ENCODE measurements around the gene IL23R. TPM values are rescaled to one million over a fixed set of nuclear protein-coding genes. Genes with fewer than 3 reads are reported as not detected.
A peak's percentile ranks its signal among the peaks of the same experiment; 100 is the strongest.

Gene IL23R
- total RNA-seq, 2 experiments from 2014 or later: 0.08 to 0.14 TPM

DNA sequence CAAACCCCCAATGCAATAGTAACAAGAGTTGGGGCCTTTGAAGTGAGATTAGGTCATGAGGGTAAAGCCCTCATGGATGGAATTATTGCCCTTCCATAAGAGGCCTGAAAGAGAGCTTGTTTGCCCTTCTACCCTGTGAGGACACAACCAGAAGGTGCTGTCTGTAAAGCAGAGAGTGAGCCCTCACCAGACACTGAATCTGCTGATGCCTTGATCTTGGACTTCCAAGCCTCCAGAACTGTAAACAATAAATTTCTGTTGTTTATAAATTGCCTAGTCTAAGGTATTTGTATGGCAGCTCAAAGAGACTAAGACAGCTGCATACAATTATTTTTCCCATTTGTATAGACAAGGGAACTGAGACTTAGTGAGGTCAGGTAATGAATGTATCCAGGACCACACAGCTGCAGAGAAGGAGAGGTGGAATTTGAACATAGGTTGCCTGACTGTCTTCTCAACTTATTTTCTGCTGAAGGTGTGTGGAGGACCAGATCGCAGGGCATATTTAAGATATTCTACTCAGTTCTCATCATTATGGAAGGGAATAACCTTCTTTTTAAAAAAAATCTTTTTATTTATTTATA, 18.7 kb downstream of the IL23R start:
- Mint-ChIP-seq H3K4me3 (no peak overlapping the region), H3K9me3 (no peaks in the 10 kb centered on the region), H3K27ac (no peak overlapping the region), H3K36me3 (ENCODE audit: low read depth) (no peaks in the 10 kb centered on the region), H3K27me3 (no peaks in the 10 kb centered on the region), H3K4me1 (ENCODE audit: low read depth) (peaks cover 6% of the 10 kb centered on the region)
- Histone ChIP-seq H3K27me3 (ENCODE audit: control insufficient read depth in 1 of 2, insufficient read depth in 2 of 2, low read length in 2 of 2) (no peaks in the 10 kb centered on the region), H3K36me3 (ENCODE audit: insufficient read depth, low read length) (no peaks in the 10 kb centered on the region), H3K4me3 (ENCODE audit: low read length) (no peak overlapping the region), H3K27ac (ENCODE audit: low read depth in 1 of 2, low read length in 2 of 2) (no peak overlapping the region), H3K9me3 (ENCODE audit: control insufficient read depth in 1 of 2, insufficient read depth in 1 of 2, low read length in 2 of 2) (peaks cover 0 to 5% of the 10 kb centered on the region in 2 experiments), H3K4me1 (ENCODE audit: insufficient read depth, low read length) (no peaks in the 10 kb centered on the region)
- TF ChIP-seq, protein P1, sequence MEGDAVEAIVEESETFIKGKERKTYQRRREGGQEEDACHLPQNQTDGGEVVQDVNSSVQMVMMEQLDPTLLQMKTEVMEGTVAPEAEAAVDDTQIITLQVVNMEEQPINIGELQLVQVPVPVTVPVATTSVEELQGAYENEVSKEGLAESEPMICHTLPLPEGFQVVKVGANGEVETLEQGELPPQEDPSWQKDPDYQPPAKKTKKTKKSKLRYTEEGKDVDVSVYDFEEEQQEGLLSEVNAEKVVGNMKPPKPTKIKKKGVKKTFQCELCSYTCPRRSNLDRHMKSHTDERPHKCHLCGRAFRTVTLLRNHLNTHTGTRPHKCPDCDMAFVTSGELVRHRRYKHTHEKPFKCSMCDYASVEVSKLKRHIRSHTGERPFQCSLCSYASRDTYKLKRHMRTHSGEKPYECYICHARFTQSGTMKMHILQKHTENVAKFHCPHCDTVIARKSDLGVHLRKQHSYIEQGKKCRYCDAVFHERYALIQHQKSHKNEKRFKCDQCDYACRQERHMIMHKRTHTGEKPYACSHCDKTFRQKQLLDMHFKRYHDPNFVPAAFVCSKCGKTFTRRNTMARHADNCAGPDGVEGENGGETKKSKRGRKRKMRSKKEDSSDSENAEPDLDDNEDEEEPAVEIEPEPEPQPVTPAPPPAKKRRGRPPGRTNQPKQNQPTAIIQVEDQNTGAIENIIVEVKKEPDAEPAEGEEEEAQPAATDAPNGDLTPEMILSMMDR (IDR thresholded peaks at IDR 0.05): no peak
- DNase-seq (no peak), ATAC-seq (ENCODE audit: poor library complexity) (no peak)
- POLR2A ChIA-PET: interaction anchor here (2.0 kb wide), 1 partner anchor 14 kb away, joined by 5 read pairs; no protein-coding TSS in a partner anchor
- intact Hi-C loops (cut with DNase I, micrococcal nuclease): no loop called here
- CTCF ChIA-PET: no interaction called here

DNA sequence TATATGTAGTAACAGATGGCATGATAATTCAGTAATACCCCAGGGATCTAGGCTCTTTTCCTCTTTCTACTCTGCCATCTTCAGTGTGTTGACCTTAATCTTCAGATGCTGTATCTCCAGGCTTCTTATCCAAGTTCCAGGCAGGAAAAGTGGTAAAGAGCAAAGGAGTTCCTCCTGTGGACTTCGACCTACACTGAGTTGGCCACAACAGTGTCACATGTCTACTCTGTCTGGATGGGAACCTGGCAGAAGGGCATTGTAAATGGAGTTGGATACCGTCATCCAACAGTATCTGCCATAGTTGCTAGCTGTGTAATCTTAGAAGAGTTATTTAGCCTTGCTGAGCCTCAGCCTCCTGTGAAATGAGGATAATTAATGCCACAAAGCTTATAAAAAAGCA, 21.9 kb downstream of the IL23R start:
- Histone ChIP-seq H3K9me3 (ENCODE audit: control insufficient read depth in 1 of 2, insufficient read depth in 1 of 2, low read length in 2 of 2) (no peaks in the 10 kb centered on the region), H3K4me3 (ENCODE audit: low read length) (no peak overlapping the region), H3K27ac (ENCODE audit: low read depth in 1 of 2, low read length in 2 of 2) (no peak overlapping the region), H3K36me3 (ENCODE audit: insufficient read depth, low read length) (no peaks in the 10 kb centered on the region), H3K27me3 (ENCODE audit: control insufficient read depth in 1 of 2, insufficient read depth in 2 of 2, low read length in 2 of 2) (no peaks in the 10 kb centered on the region), H3K4me1 (ENCODE audit: insufficient read depth, low read length) (peaks cover 2% of the 10 kb centered on the region)
- ATAC-seq (ENCODE audit: poor library complexity): no peak
- DNase-seq: no peak
- H3K4me3 Mint-ChIP-seq: no peak overlapping the region
- CTCF ChIA-PET: no interaction called here
- TF ChIP-seq, protein P1 (IDR thresholded peaks at IDR 0.05): no peak
- POLR2A ChIA-PET: no interaction called here
- H3K27me3 Mint-ChIP-seq: no peaks in the 10 kb centered on the region
- no peak overlapping the region for H3K27ac Mint-ChIP-seq
- no peaks in the 10 kb centered on the region for H3K4me1 Mint-ChIP-seq (ENCODE audit: low read depth)
- intact Hi-C loops (cut with DNase I, micrococcal nuclease): no loop called here
- no peaks in the 10 kb centered on the region for H3K36me3 Mint-ChIP-seq (ENCODE audit: low read depth)
- no peaks in the 10 kb centered on the region for H3K9me3 Mint-ChIP-seq

DNA sequence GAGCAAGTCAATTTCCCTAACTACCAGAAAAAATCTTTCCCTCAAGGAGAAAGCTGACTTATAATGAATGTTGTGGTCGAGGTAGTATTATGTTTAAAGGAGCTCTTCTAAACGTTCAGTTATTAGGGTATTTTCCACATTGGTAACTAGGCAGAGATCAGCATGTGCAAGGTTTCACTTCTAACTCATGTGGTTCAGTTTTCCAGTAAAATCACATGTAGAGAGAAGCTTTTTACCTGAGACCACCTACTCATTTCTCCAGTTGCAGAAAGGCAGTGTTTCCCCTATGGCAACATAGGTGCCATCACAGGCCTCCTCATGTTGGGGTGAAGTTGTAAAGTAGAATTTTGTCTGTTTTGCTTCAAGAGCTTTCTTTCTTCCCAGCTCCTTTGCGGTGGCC, 23.7 kb downstream of the IL23R start:
- H3K27ac Mint-ChIP-seq: no peak overlapping the region
- TF ChIP-seq, protein P1 (IDR thresholded peaks at IDR 0.05): no peak

More for the DNA sequence above, 23.7 kb downstream of the IL23R start:
- DNase-seq (no peak), ATAC-seq (ENCODE audit: poor library complexity) (no peak)
- intact Hi-C loops (cut with DNase I, micrococcal nuclease): no loop called here
- ChIA-PET CTCF (interaction anchor here (1.6 kb wide), 1 partner anchor 143 kb away, joined by 3 read pairs; no protein-coding TSS in a partner anchor), POLR2A (interaction anchor here (1.7 kb wide), 1 partner anchor 19 kb away, joined by 5 read pairs; no protein-coding TSS in a partner anchor)
- Mint-ChIP-seq H3K9me3 (no peaks in the 10 kb centered on the region), H3K4me3 (no peak overlapping the region), H3K36me3 (ENCODE audit: low read depth) (no peaks in the 10 kb centered on the region), H3K4me1 (ENCODE audit: low read depth) (peaks cover 14% of the 10 kb centered on the region), H3K27me3 (no peaks in the 10 kb centered on the region)
- Histone ChIP-seq H3K4me3 (ENCODE audit: low read length) (no peak overlapping the region), H3K4me1 (ENCODE audit: insufficient read depth, low read length) (peaks cover 13% of the 10 kb centered on the region), H3K36me3 (ENCODE audit: insufficient read depth, low read length) (no peaks in the 10 kb centered on the region), H3K27ac (ENCODE audit: low read depth in 1 of 2, low read length in 2 of 2) (peak overlapping the region in 1 of 2 donors; percentile 3), H3K27me3 (ENCODE audit: control insufficient read depth in 1 of 2, insufficient read depth in 2 of 2, low read length in 2 of 2) (no peaks in the 10 kb centered on the region), H3K9me3 (ENCODE audit: control insufficient read depth in 1 of 2, insufficient read depth in 1 of 2, low read length in 2 of 2) (no peaks in the 10 kb centered on the region)
